Esophagus (tissue), 2 donors: ENCODE data around the gene ACSL4. TPM values are rescaled to one million over a fixed set of nuclear protein-coding genes. Genes with fewer than 3 reads are reported as not detected.
"Not testable (repeated sequence)": the region's sequence is repeated elsewhere in the genome, so short reads cannot be mapped to it uniquely, and the experiment has no call there.

Experiments
- H3K27ac ChIP-seq, 2 donors: one replicate each; pipeline ENCODE4 v1.5.1; 2013; ENCODE audit warnings: low read depth in 2 of 2, mild to moderate bottlenecking in 2 of 2, inconsistent platforms in 1 of 2, low read length in 1 of 2, moderate library complexity in 1 of 2
- H3K27me3 ChIP-seq, 2 donors: one replicate each; pipeline ENCODE4 v1.6.1; 2013; ENCODE audit warnings: low read length in 2 of 2, control low read depth in 1 of 2, mild to moderate bottlenecking in 1 of 2; ENCODE audit not compliant: insufficient read depth in 2 of 2, control insufficient read depth in 1 of 2
- H3K36me3 ChIP-seq, 2 donors: one replicate each; pipeline ENCODE4 v1.6.1; 2013; ENCODE audit warnings: low read length in 1 of 2; ENCODE audit not compliant: control insufficient read depth in 2 of 2, insufficient read depth in 2 of 2
- H3K4me1 ChIP-seq, 2 donors: one replicate each; pipeline ENCODE4 v1.6.1; 2013; ENCODE audit warnings: low read length in 1 of 2; ENCODE audit not compliant: control insufficient read depth in 2 of 2, insufficient read depth in 2 of 2
- H3K4me3 ChIP-seq, 2 donors: one replicate each; pipeline ENCODE4 v1.5.1; 2013; ENCODE audit warnings: low read length in 2 of 2, mild to moderate bottlenecking in 2 of 2, low read depth in 1 of 2, moderate library complexity in 1 of 2
- H3K9me3 ChIP-seq, 2 donors: one replicate each; pipeline ENCODE4 v1.6.1; 2013; ENCODE audit warnings: mild to moderate bottlenecking in 2 of 2, low read depth in 1 of 2, low read length in 1 of 2, moderate library complexity in 1 of 2; ENCODE audit not compliant: control insufficient read depth in 2 of 2, insufficient read depth in 1 of 2
- WGBS, 2 donors: extraction: QIAGEN DNeasy Blood & Tissue Kit; methylation state at CpG; one replicate each; pipeline ENCODE4 v1.1.7; 2013; 5-methylcytosine and 5-hydroxymethylcytosine counted together
- polyA plus RNA-seq, 2 donors: library from polyadenylated mRNA; stranded (reverse); fragments of 200-250 nt; gene quantifications; one replicate each; pipeline ENCODE4 v1.2.3, GENCODE V29; 2013
- donor health status: healthy with polysubstance abuse.
- donor health status: Bipolar disorder and iron deficiency.

Gene ACSL4
- polyA plus RNA-seq, 2 donors, result 5.9 to 7.4 TPM

DNA sequence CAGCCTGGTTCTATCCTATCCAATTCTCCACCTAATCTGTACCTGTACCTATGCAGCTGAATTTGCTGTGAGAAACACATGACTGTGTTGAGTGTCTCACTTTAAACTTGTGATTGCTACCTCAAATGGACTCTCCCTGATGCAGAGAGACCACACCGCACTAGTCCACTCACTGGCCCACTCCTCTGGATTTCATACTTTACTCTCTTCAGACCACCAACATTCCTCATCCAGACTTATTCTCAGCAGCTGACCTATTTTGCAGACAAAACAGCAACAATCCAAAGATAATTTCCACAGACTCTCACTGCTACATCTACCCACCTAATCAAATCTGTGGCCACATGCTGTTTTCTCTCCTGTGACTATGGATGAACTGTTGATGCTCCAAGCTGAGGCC, 45.2 kb downstream of the ACSL4 start:
- Histone ChIP-seq H3K27me3 (no peaks in the 10 kb centered on the region), H3K36me3 (no peaks in the 10 kb centered on the region), H3K4me1 (no peaks in the 10 kb centered on the region), H3K4me3 (no peak overlapping the region), H3K9me3 (no peaks in the 10 kb centered on the region), H3K27ac (no peak overlapping the region)
- 93 to 95% methylated on average over 1 of the region's 1 CpG for WGBS, 2 donors

DNA sequence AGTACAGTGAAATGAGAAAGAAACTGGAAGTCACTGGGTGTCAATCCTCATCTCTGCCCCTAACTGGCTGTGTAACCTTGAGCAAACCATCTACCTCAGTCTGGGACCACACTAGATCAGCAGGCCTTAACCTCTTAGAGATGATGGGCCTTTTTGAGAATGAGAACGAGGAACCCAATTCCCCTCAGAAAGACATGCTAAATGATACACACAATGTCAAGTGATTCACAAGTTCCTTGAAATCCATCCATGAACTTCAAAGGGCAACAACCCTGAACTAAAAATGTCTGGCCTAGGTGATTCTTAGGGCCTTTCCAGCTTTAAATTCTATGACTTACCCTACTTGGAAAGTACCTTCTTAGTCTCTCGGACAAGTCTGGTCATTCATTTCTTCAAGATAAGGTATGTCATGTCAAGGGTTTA, 47.4 kb downstream of the ACSL4 start:
- Histone ChIP-seq H3K9me3 (no peaks in the 10 kb centered on the region), H3K4me1 (no peaks in the 10 kb centered on the region), H3K4me3 (no peak overlapping the region), H3K27ac (no peak overlapping the region), H3K27me3 (no peaks in the 10 kb centered on the region), H3K36me3 (no peaks in the 10 kb centered on the region)
- WGBS, 2 donors, result 56 to 72% methylated on average over 2 of the region's 2 CpGs

DNA sequence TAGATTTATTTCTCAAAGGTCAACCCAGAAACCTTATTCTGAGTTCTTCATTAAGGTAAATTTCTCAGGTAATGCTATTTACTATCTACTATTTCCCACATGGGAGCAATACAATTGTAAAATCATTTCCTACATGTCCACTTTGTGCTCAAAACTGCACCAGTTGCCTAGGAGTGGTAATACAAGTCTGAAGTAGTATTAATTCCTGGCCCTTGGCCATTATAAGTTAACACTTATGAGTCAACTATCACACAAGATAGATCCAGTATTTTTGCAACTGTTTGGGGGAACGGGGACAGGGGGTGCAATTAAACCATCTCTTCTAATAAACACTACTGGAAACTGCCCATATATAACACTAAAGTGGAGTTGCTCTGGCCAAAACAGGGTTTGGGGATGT, 48.9 kb downstream of the ACSL4 start:
- no peaks in the 10 kb centered on the region for H3K9me3 ChIP-seq
- no peaks in the 10 kb centered on the region for H3K4me1 ChIP-seq
- H3K27ac ChIP-seq, result no peak overlapping the region
- WGBS, 2 donors, result 44 to 47% methylated on average over 1 of the region's 1 CpG
- no peaks in the 10 kb centered on the region for H3K36me3 ChIP-seq
- no peaks in the 10 kb centered on the region for H3K27me3 ChIP-seq
- H3K4me3 ChIP-seq, result no peak overlapping the region

DNA sequence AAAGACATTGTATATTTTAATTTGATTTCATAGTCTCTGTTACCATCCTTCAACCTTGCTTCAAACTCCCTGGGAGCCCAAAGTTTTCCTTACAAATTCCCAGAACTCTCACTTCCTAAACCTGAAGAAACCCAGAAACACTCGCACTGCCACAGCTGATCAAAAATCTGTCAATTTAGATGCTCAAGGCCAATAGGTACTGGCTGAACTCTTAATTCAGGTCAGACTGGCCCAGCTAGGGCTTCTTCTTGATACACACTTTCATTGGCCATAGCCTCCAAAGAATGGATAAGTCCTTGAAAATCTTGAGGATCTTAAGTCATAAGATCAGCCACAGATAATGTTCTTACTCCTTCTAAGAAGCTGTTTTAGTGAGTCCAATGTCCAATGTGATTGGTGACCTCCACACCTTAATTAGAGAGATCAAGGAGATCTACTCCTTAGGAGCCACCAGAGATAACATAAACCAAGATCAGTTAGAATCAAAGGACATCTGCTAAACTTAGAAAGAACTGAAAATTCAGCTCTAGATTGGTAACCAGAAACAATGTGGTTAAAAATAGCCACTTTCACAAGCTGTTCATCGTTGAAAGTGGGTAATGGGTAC, 51.5 kb downstream of the ACSL4 start:
- Histone ChIP-seq H3K36me3 (no peaks in the 10 kb centered on the region), H3K27ac (no peak overlapping the region), H3K9me3 (no peaks in the 10 kb centered on the region), H3K4me3 (no peak overlapping the region), H3K4me1 (no peaks in the 10 kb centered on the region), H3K27me3 (no peaks in the 10 kb centered on the region)
- 71 to 72% methylated on average over 2 of the region's 2 CpGs for WGBS, 2 donors

DNA sequence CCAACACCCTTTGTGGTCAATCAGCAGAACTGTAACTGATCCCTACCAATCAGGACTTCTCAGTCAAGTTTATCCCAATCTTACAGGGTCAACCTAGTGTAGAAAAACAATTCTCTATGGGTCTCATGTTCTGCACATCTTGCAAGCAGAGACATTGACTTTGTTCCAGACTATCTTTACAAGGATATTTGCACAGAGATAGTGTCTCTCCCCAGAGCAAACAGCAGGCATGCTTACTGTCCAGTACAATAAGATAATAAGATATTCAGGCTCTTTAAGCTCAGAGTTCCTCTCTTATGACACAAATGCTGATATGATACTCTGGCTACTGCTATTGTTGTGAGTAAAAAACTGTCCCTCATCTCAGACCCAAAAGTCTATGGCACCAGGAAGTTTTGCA, 53.2 kb downstream of the ACSL4 start:
- no peaks in the 10 kb centered on the region for H3K4me1 ChIP-seq
- no peak overlapping the region for H3K27ac ChIP-seq
- peaks cover 0 to 2% of the 10 kb centered on the region in 2 donors for H3K27me3 ChIP-seq
- H3K36me3 ChIP-seq, result no peaks in the 10 kb centered on the region
- H3K9me3 ChIP-seq, result no peaks in the 10 kb centered on the region
- H3K4me3 ChIP-seq, result no peak overlapping the region

DNA sequence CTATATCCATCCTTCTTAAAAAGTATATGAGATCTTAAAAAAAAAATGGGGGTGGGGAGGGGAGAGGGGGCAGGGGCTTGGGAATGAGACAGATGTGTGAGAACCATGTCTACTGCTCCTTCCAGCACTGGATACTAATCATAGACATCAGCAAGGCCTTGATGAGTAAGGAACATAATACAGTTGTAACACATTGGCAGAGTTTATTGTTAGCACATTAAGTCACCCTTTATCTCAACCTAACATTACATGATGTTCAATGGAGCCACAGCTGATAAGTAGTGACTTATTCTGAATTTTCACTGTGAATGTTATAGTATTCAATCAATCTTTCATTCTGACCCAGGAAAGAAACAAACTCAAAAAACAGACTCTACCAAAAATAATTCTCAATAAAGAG, 60.8 kb downstream of the ACSL4 start:
- no peaks in the 10 kb centered on the region for H3K36me3 ChIP-seq
- H3K4me1 ChIP-seq, result no peaks in the 10 kb centered on the region

DNA sequence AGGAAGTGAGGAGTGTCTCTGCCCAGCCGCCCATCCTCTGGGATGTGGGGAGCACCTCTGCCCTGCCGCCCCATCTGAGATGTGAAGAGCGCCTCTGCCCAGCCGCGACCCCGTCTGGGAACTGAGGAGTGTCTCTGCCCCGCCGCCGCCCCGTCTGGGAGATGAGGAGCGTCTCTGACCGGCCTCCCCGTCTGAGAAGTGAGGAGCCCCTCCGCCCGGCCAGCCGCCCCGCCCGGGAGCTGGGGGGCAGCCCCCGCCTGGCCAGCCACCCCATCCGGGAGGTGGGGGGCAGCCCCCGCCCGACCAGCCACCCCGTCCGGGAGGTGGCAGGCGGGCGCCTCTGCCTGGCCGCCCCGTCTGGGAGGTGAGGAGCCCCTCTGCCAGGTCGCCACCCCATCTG, 61.9 kb downstream of the ACSL4 start:
- H3K4me1 ChIP-seq, H3K9me3 ChIP-seq, H3K36me3 ChIP-seq, H3K27me3 ChIP-seq, H3K4me3 ChIP-seq, H3K27ac ChIP-seq: not testable (repeated sequence)
- whole genome bisulfite sequencing, 2 donors, result 96 to 98% methylated on average over 27 to 29 of the region's 29 CpGs

More for the DNA sequence above, 60.8 kb downstream of the ACSL4 start:
- peaks cover 0 to 9% of the 10 kb centered on the region in 2 donors for H3K27me3 ChIP-seq
- H3K4me3 ChIP-seq, result no peak overlapping the region
- no peak overlapping the region for H3K27ac ChIP-seq
- no peaks in the 10 kb centered on the region for H3K9me3 ChIP-seq

DNA sequence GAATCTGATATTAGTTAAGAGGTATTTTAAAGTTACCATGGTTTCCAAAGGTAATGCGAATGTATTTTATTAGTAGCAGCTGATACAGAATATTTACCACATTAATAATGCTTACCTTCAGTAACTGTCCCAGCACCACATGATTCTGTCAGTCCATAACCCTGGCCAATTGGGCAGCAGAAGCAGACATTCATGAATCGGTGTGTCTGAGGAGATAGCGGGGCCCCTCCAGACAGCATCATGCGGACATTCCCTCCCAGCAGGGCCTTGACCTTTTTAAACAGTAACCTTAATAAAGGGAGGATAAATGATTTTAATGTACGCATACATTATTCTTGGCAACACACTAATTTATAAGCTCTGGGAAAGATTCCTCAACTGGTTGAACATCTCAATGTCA, 65.1 kb downstream of the ACSL4 start:
- no peaks in the 10 kb centered on the region for H3K9me3 ChIP-seq
- 90 to 91% methylated on average over 5 of the region's 5 CpGs for WGBS, 2 donors
- H3K4me3 ChIP-seq, result no peak overlapping the region
- no peak overlapping the region for H3K27ac ChIP-seq
- no peaks in the 10 kb centered on the region for H3K36me3 ChIP-seq
- H3K4me1 ChIP-seq, result no peaks in the 10 kb centered on the region
- H3K27me3 ChIP-seq, result peaks cover 0 to 5% of the 10 kb centered on the region in 2 donors

DNA sequence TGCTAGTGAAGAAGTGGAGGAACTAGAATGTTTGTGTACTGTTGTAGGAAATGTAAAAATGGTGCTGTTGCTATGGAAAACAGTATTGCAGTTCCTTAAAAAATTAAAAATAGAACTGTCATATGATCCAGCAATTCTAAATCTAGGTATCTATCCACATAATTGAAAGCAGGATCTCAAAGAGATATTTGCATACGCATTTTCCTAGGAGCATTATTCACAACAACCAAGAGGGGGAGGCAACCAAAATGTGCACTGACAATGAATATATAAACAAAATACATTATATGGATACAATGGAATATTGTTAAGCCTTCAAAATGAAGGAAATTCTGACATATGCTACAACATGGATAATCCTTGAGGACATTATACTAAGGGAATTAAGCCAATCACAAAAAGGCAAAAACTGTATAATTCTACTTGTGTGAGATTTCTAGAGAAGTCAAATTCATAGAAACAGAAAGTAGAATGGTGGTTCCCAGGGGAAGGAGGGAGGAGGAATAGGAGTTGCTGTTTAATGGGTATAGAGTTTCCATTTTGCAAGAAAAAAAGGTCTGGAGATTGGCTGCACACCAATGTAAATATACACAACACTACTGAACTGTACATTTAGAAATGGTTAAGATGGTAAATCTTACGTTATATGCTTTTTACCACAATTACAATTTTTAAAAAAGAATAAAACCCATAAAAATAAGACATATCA, 72.5 kb downstream of the ACSL4 start:
- H3K27me3 ChIP-seq, result peaks cover 0 to 4% of the 10 kb centered on the region in 2 donors
- no peaks in the 10 kb centered on the region for H3K4me1 ChIP-seq
- H3K27ac ChIP-seq, result no peak overlapping the region
- peaks cover 0 to 3% of the 10 kb centered on the region in 2 donors for H3K9me3 ChIP-seq
- no peaks in the 10 kb centered on the region for H3K36me3 ChIP-seq
- H3K4me3 ChIP-seq, result no peak overlapping the region
- whole genome bisulfite sequencing, 2 donors, result 90 to 92% methylated on average over 2 of the region's 2 CpGs

DNA sequence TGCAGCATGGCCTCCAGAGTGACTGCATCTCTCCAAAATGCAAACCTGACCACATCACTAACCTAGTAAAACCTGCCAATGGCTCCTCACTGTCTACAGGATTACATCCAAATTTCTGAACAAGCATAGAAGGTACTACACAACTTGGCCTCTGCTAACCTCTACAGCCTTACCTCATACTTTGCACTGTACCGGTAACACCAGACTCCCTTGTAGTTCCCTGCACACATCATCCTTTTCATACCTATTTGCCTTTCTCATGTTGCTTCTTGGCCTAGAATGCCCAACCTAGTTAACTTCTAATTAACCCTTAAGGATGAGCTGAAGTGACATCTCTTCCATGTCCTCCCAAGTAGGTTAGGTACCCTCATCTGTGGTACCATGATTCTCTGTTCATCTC, 74.7 kb downstream of the ACSL4 start:
- peaks cover 0 to 3% of the 10 kb centered on the region in 2 donors for H3K9me3 ChIP-seq
- H3K4me3 ChIP-seq, result no peak overlapping the region
- no peaks in the 10 kb centered on the region for H3K36me3 ChIP-seq
- H3K27ac ChIP-seq, result no peak overlapping the region
- 92 to 95% methylated on average over 1 of the region's 1 CpG for WGBS, 2 donors
- peaks cover 0 to 8% of the 10 kb centered on the region in 2 donors for H3K27me3 ChIP-seq
- H3K4me1 ChIP-seq, result no peaks in the 10 kb centered on the region
